Measurements from ENCODE around the gene OR2F1.
"Not testable (repeated sequence)": the region's sequence is repeated elsewhere in the genome, so short reads cannot be mapped to it uniquely, and the experiment has no call there.

The OR2F1 gene

DNA sequence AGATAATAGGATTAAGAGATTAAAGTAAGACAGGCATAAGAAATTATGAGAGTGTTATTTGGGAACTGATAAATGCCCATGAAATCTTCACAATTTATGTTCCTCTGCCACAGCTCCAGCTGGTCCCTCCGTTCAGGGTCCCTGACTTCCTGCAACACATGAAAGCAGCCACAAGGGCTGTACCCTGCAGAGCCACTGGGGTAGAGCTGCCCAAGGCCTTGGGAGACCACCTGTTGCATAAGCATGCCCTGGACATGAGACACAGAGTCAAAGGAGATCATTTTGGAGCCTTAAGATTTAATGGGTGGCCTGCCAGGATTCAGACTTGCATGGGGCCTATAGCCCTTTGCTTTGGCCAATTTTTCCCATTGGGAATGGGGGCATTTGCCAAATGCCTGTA is 56.2 kb downstream of the OR2F1 start:
- not testable (repeated sequence) for DNase-seq

DNA sequence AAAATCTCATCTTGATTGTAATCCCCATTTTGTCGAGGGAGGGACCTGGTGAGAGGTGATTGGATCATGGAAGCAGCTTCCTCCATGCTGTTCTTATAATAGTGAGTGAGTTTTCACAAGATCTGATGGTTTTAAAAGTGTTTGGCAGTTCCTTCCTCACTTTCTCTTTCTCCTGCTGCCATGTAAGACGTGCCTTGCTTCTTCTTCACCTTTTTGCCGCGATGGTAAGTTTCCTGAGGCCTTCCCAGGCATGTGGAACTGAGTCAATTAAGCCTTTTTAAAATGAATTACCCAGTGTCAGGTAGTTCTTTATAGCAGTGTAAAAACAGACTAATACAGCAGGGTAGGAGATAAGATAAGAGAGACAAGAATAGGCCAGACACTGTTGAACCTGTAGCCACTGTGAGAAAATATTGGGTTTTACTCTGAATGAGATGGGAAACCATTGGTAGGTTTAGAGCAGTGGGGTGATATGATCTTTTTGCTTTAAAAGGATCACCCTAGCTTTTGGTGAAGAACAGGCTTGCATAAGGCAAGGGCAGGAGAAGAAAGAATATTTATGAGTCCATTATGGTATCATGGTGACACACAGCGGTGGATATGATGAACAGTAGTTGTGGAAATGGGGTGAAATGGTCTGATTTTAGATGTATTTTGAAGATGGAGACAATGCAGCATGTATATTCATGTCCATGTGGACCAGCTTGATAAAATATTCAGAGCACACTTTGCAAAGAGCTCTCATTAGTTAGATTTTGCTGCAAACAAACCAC is 57.0 kb downstream of the OR2F1 start:
- no peak for DNase-seq
